ENCODE data around the gene SLC35B2. TPM values are rescaled to one million over a fixed set of nuclear protein-coding genes. Genes with fewer than 3 reads are reported as not detected.

The SLC35B2 gene
- total RNA-seq, 1 donor from 2014 or later: 71.8 TPM

- Mint-ChIP-seq H3K36me3 (ENCODE audit: unreplicated experiment) (no peaks in the 10 kb centered on the region), H3K4me1 (ENCODE audit: low read depth, unreplicated experiment) (peaks cover 33% of the 10 kb centered on the region), H3K4me3 (ENCODE audit: unreplicated experiment) (no peak overlapping the region), H3K27me3 (ENCODE audit: unreplicated experiment) (peaks cover 4% of the 10 kb centered on the region), H3K27ac (ENCODE audit: unreplicated experiment) (no peak overlapping the region), H3K9me3 (ENCODE audit: unreplicated experiment) (peaks cover 2% of the 10 kb centered on the region)
- TF ChIP-seq CTCF (IDR thresholded peaks at IDR 0.05; ENCODE audit: partially characterized antibody, unreplicated experiment): no peak
- no peak for DNase-seq
Observed at GRCh38 chr6:44230034-44230675, 27.2 kb downstream of the SLC35B2 start.

GRCh38 chr6:44229376-44230033, 27.8 kb downstream of the SLC35B2 start:
- peaks cover 2% of the 10 kb centered on the region for H3K9me3 Mint-ChIP-seq (ENCODE audit: unreplicated experiment)
- no peaks in the 10 kb centered on the region for H3K36me3 Mint-ChIP-seq (ENCODE audit: unreplicated experiment)
- TF ChIP-seq CTCF (IDR thresholded peaks at IDR 0.05; ENCODE audit: partially characterized antibody, unreplicated experiment): no peak
- peaks cover 4% of the 10 kb centered on the region for H3K27me3 Mint-ChIP-seq (ENCODE audit: unreplicated experiment)
- H3K4me1 Mint-ChIP-seq (ENCODE audit: low read depth, unreplicated experiment): peaks cover 31% of the 10 kb centered on the region
- H3K27ac Mint-ChIP-seq (ENCODE audit: unreplicated experiment): no peak overlapping the region
- DNase-seq: no peak
- no peak overlapping the region for H3K4me3 Mint-ChIP-seq (ENCODE audit: unreplicated experiment)

GRCh38 chr6:44228836-44229235, 28.5 kb downstream of the SLC35B2 start:
- no peak for TF ChIP-seq CTCF (IDR thresholded peaks at IDR 0.05; ENCODE audit: partially characterized antibody, unreplicated experiment)
- Mint-ChIP-seq H3K36me3 (ENCODE audit: unreplicated experiment) (no peaks in the 10 kb centered on the region), H3K4me3 (ENCODE audit: unreplicated experiment) (no peak overlapping the region), H3K9me3 (ENCODE audit: unreplicated experiment) (peaks cover 2% of the 10 kb centered on the region), H3K27me3 (ENCODE audit: unreplicated experiment) (peaks cover 4% of the 10 kb centered on the region), H3K4me1 (ENCODE audit: low read depth, unreplicated experiment) (peaks cover 34% of the 10 kb centered on the region), H3K27ac (ENCODE audit: unreplicated experiment) (no peak overlapping the region)
- no peak for DNase-seq

GRCh38 chr6:44228433-44228832, 28.9 kb downstream of the SLC35B2 start:
- no peak for DNase-seq
- H3K36me3 Mint-ChIP-seq (ENCODE audit: unreplicated experiment): no peaks in the 10 kb centered on the region

More at GRCh38 chr6:44228433-44228832, 28.9 kb downstream of the SLC35B2 start:
- peaks cover 30% of the 10 kb centered on the region for H3K4me1 Mint-ChIP-seq (ENCODE audit: low read depth, unreplicated experiment)
- peaks cover 2% of the 10 kb centered on the region for H3K9me3 Mint-ChIP-seq (ENCODE audit: unreplicated experiment)
- H3K27me3 Mint-ChIP-seq (ENCODE audit: unreplicated experiment): peaks cover 3% of the 10 kb centered on the region
- no peak overlapping the region for H3K4me3 Mint-ChIP-seq (ENCODE audit: unreplicated experiment)
- H3K27ac Mint-ChIP-seq (ENCODE audit: unreplicated experiment): no peak overlapping the region
- no peak for TF ChIP-seq CTCF (IDR thresholded peaks at IDR 0.05; ENCODE audit: partially characterized antibody, unreplicated experiment)

All from glutamatergic neuron (in vitro differentiated cells).